Measurements from ENCODE around the gene FAM177B.

- TF ChIP-seq CTCF (conservative IDR thresholded peaks at IDR 0.05; ENCODE audit: low read length) (no peak), EZH2phosphoT487 (IDR thresholded peaks at IDR 0.05; ENCODE audit: borderline replicate concordance) (no peak)
These were observed 54.2 kb downstream of the FAM177B start for GRCh38 chr1:222791006-222791710.
